Pancreas (tissue), 10 donors: ENCODE data around the gene DUSP9. TPM values are rescaled to one million over a fixed set of nuclear protein-coding genes. Genes with fewer than 3 reads are reported as not detected.
"Not testable (repeated sequence)": the region's sequence is repeated elsewhere in the genome, so short reads cannot be mapped to it uniquely, and the experiment has no call there.

Experiments used
- ATAC-seq, 4 donors: fragments of 200-7000 bp; cut with Tn5 transposase; one replicate each; pipeline versions ENCODE4 v1.8.0 to v1.9.1; 2020; ENCODE audit warnings: mild to moderate bottlenecking in 4 of 4, moderate library complexity in 4 of 4
- DNase-seq, 6 donors: peaks; one replicate each; pipeline ENCODE4 v3.0.0-alpha.2; 2020
- FAIRE-seq: peaks from 2 replicates; lab custom pipeline; 2012; peaks lifted over from hg19 to GRCh38; lab: Jason Lieb, UNC
- H3K27ac ChIP-seq, 4 donors: fragments of 200-600 bp; sonication (generic); 1 replicate in 3 of 4; 2 replicates in 1 of 4; pipeline versions ENCODE4 v1.5.0 to v1.8.0; 2020
- H3K27me3 ChIP-seq, 4 donors: fragments of 200-600 bp; one replicate each; pipeline ENCODE4 v1.8.0; 2021
- H3K36me3 ChIP-seq, 3 donors: fragments of 200-600 bp; sonication (generic) in 1 of 3; one replicate each; pipeline versions ENCODE4 v1.5.0 to v1.8.0; 2020 to 2021
- H3K4me1 ChIP-seq, 3 donors: fragments of 200-600 bp; one replicate each; pipeline ENCODE4 v1.8.0; 2021
- H3K4me3 ChIP-seq, 4 donors: fragments of 200-600 bp; sonication (generic) in 2 of 4; one replicate each; pipeline versions ENCODE4 v1.5.0 to v1.8.0; 2020 to 2021
- H3K9me3 ChIP-seq, 4 donors: fragments of 200-600 bp; one replicate each; pipeline ENCODE4 v1.8.0; 2021
- WGBS, 2 donors: extraction: QIAGEN DNeasy Blood & Tissue Kit; methylation state at CpG; one replicate each; pipeline ENCODE4 v1.1.7; 2013; 5-methylcytosine and 5-hydroxymethylcytosine counted together
- intact Hi-C, 3 donors: fragments of 100-400 bp; cut with DNase I; formaldehyde crosslinking; loops; one replicate each; pipeline versions ENCODE4 v1.11.1 to v1.14.2; 2022
- polyA plus RNA-seq, 2 donors: library from polyadenylated mRNA; stranded (reverse); fragments of 200-250 nt; gene quantifications; one replicate each; pipeline ENCODE4 v1.2.3, GENCODE V29; 2013
- total RNA-seq, 6 donors: library from RNA; stranded (reverse); fragmentation: NEBNext Ultra II Directional in 4 of 6; extraction: Animal tissue kit (Norgen Biotek cat#: 25700) in 4 of 6; gene quantifications; one replicate each; pipeline versions ENCODE4 v1.2.1 to v1.2.4, GENCODE V29; 2021 to 2023
- TF ChIP-seq, protein P1 (sequence below), 4 donors: fragments of 200-600 bp; sonication (generic) in 3 of 4; IDR thresholded peaks; one replicate each; pipeline versions ENCODE4 v1.5.0 to v1.8.0; 2021; ENCODE audit warnings: antibody characterized with exemption in 4 of 4
- donor health status: healthy with polysubstance abuse.
- donor health status: DM: no; HTN: no; CAD: no; lungs with moderate emphysema.
- donor health status: DM: no; HTN: no; CAD: no.
- donor health status: control.
- donor health status: control.
- donor health status: Bipolar disorder and iron deficiency.
- donor health status: DM: yes; HTN: yes; CAD: no.
- donor health status: DM: no; HTN: no; CAD: no.
- donor health status: DM: no; HTN: no; CAD: no.
- donor health status: DM: yes; HTN: yes; CAD: no.

The DUSP9 gene
- total and polyA plus RNA-seq, 8 donors, result 0.07 to 0.28 (median 0.12) TPM; not detected in 4

DNA sequence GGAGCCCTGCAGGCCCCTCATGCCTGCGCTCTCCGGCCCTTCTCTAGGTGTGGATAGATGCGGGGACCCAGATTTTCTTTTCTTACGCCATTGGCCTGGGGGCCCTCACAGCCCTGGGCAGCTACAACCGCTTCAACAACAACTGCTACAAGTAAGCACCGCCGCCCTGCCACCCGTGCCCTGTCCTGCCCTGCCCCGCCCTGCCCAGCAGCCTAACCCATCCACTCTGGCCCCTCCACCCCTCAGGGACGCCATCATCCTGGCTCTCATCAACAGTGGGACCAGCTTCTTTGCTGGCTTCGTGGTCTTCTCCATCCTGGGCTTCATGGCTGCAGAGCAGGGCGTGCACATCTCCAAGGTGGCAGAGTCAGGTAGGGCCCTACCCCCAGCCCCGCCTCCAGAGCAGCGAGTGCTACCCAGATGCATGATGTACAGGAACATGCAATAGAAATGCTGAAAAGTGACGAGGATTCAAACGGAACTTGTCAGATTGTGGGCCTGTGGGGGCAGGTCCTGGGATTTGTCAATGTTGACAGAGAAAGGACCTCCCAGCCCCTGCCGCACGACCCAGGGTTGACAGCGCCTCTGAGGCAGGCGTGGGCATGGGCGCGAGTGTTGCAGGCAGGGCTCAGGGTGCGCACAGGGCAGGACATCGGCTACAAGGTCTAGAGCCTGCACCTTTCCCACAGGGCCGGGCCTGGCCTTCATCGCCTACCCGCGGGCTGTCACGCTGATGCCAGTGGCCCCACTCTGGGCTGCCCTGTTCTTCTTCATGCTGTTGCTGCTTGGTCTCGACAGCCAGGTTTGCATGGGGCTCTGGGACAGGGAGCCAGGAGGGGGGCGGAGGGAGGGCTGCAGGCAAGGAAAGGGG lies 46.4 kb downstream of the DUSP9 start:
- Histone ChIP-seq H3K4me1 (no peaks in the 10 kb centered on the region), H3K9me3 (no peaks in the 10 kb centered on the region), H3K36me3 (no peaks in the 10 kb centered on the region), H3K4me3 (no peak overlapping the region), H3K27ac (no peak overlapping the region), H3K27me3 (no peaks in the 10 kb centered on the region)
- ATAC-seq (no peak), FAIRE-seq (no peak), DNase-seq (peak in 1 of 6 donors; percentile 73)
- WGBS, 2 donors, result 81 to 83% methylated on average over 26 to 31 of the region's 31 CpGs
- intact Hi-C loops, result no loop called here
- TF ChIP-seq, protein P1, sequence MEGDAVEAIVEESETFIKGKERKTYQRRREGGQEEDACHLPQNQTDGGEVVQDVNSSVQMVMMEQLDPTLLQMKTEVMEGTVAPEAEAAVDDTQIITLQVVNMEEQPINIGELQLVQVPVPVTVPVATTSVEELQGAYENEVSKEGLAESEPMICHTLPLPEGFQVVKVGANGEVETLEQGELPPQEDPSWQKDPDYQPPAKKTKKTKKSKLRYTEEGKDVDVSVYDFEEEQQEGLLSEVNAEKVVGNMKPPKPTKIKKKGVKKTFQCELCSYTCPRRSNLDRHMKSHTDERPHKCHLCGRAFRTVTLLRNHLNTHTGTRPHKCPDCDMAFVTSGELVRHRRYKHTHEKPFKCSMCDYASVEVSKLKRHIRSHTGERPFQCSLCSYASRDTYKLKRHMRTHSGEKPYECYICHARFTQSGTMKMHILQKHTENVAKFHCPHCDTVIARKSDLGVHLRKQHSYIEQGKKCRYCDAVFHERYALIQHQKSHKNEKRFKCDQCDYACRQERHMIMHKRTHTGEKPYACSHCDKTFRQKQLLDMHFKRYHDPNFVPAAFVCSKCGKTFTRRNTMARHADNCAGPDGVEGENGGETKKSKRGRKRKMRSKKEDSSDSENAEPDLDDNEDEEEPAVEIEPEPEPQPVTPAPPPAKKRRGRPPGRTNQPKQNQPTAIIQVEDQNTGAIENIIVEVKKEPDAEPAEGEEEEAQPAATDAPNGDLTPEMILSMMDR (IDR thresholded peaks at IDR 0.05), result no peak

DNA sequence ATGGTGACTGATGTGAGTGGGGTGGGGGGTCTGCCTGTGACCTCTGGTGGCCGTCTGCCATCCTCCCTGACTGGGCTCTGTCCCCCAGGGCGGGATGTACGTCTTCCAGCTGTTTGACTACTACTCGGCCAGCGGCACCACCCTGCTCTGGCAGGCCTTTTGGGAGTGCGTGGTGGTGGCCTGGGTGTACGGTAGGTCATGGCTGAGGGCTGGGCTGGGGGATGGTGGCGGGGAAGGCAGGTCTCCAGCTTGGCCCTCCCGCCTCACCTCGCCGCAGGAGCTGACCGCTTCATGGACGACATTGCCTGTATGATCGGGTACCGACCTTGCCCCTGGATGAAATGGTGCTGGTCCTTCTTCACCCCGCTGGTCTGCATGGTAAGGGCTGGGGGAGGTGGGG lies 47.3 kb downstream of the DUSP9 start:
- FAIRE-seq, ATAC-seq, H3K4me1 ChIP-seq, H3K4me3 ChIP-seq, H3K9me3 ChIP-seq, H3K36me3 ChIP-seq, intact Hi-C loops, H3K27me3 ChIP-seq, H3K27ac ChIP-seq: not testable (repeated sequence)
- WGBS, 2 donors, result 83 to 87% methylated on average over 16 of the region's 16 CpGs
- DNase-seq, result peak in 1 of 6 donors; percentile 67

DNA sequence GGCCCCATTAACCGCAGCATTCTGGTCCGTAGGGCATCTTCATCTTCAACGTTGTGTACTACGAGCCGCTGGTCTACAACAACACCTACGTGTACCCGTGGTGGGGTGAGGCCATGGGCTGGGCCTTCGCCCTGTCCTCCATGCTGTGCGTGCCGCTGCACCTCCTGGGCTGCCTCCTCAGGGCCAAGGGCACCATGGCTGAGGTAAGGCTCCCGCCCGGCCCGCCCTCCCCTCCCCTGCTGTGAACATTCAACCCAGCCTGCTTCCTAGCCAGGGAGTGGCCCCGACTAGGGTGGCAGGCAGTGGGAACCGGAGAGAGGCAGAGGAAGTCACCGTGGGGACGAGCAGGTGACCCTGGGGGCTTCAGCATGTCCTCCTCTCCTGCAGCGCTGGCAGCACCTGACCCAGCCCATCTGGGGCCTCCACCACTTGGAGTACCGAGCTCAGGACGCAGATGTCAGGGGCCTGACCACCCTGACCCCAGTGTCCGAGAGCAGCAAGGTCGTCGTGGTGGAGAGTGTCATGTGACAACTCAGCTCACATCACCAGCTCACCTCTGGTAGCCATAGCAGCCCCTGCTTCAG lies 47.8 kb downstream of the DUSP9 start:
- no peak overlapping the region for H3K27ac ChIP-seq
- H3K36me3 ChIP-seq, result no peaks in the 10 kb centered on the region
- no peak for FAIRE-seq
- no peaks in the 10 kb centered on the region for H3K4me1 ChIP-seq
- intact Hi-C loops, result no loop called here
- 82 to 84% methylated on average over 21 to 23 of the region's 23 CpGs for WGBS, 2 donors
- H3K9me3 ChIP-seq, result no peaks in the 10 kb centered on the region
- no peaks in the 10 kb centered on the region for H3K27me3 ChIP-seq
- DNase-seq, result peak in 2 of 6 donors; percentile 49 to 52
- no peak for ATAC-seq
- TF ChIP-seq, protein P1 (IDR thresholded peaks at IDR 0.05), result no peak
- no peak overlapping the region for H3K4me3 ChIP-seq

DNA sequence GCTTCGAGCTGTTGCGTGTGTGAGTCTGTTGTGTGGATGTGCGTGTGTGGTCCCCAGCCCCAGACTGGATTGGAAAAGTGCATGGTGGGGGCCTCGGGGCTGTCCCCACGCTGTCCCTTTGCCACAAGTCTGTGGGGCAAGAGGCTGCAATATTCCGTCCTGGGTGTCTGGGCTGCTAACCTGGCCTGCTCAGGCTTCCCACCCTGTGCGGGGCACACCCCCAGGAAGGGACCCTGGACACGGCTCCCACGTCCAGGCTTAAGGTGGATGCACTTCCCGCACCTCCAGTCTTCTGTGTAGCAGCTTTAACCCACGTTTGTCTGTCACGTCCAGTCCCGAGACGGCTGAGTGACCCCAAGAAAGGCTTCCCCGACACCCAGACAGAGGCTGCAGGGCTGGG lies 49.1 kb downstream of the DUSP9 start:
- DNase-seq, result no peak
- TF ChIP-seq, protein P1 (IDR thresholded peaks at IDR 0.05), result no peak
- 77 to 87% methylated on average over 15 of the region's 15 CpGs for WGBS, 2 donors
- no peak overlapping the region for H3K4me3 ChIP-seq
- H3K4me1 ChIP-seq, result no peaks in the 10 kb centered on the region
- H3K27ac ChIP-seq, result no peak overlapping the region
- intact Hi-C loops, result no loop called here
- no peak for FAIRE-seq
- no peaks in the 10 kb centered on the region for H3K36me3 ChIP-seq
- no peaks in the 10 kb centered on the region for H3K9me3 ChIP-seq
- no peak for ATAC-seq
- no peaks in the 10 kb centered on the region for H3K27me3 ChIP-seq

DNA sequence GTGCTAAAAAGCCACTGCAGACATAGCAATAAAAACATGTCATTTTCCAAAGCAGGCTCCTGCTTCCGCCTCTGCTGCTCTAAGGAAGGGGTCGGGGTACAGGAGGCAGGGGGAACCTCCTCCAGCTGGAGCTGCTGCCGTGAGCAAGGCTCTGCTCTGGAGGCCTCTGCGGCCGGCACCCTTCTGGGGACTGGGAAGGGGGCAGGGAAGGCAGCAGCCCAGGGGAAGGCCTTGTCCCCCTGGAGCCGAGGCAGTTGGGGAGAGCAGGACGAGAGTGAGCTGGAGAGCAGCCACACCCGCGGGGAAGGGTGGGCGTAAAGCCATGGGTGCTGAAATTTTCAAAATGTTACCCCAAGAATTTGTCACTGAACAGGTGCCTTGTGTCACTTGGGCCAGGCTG lies 49.5 kb downstream of the DUSP9 start:
- FAIRE-seq, ATAC-seq: not testable (repeated sequence)

DNA sequence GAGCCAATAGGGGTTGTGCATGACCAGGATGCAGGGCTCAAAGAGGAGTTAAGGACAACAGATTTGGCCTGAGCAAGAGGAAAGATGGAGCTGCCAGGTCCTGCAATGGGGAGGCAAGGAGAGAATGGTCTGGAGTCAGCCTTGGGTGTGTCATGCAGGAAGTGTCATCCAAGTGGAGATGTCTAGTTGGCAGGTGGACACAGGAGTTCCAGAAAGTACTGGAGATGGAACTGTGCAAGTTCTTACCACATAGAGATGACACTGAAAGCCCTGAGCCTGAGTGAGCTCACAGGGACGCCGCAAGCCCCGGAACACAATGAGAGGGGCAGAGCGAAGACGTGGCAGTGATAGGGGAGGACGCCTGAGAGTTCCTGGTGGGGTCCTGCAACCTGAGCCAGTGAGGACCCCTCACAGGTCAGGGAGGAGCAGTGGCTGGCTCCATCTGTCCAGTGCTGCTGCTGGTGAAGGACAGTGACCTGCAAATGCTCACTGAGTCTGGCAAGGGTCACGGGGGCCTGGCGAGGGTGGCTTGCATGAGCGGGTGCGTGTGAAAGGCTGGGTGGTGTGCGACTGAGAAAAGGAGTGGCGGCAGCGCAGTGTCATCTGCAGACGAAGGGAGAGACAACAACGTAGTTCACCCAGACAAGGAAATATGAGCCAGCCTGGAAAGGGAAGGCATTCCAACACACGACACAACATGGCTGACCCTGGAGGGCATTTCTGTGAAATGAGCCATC lies 50.2 kb downstream of the DUSP9 start:
- ATAC-seq, H3K36me3 ChIP-seq, H3K27ac ChIP-seq, DNase-seq, H3K4me3 ChIP-seq, H3K4me1 ChIP-seq, H3K9me3 ChIP-seq, FAIRE-seq, H3K27me3 ChIP-seq, intact Hi-C loops: not testable (repeated sequence)
- WGBS, 2 donors, result 81 to 92% methylated on average over 16 of the region's 16 CpGs

More for the DNA sequence above, 49.5 kb downstream of the DUSP9 start:
- H3K4me3 ChIP-seq, H3K4me1 ChIP-seq, H3K36me3 ChIP-seq, H3K27ac ChIP-seq, intact Hi-C loops, H3K9me3 ChIP-seq, H3K27me3 ChIP-seq: not testable (repeated sequence)
- peak in 1 of 6 donors; percentile 64 for DNase-seq
- WGBS, 2 donors, result 75 to 85% methylated on average over 10 of the region's 10 CpGs
